A549 (cell line): ENCODE data around the gene HEATR1. TPM values are rescaled to one million over a fixed set of nuclear protein-coding genes. Genes with fewer than 3 reads are reported as not detected.
A peak's percentile ranks its signal among the peaks of the same experiment; 100 is the strongest.

Experiments
- ATAC-seq, 2 experiments: fragments of 200-7000 bp in 1 of 2; fragments of >200 bp in 1 of 2; cut with Nextera tagmentation in 1 of 2; cut with Tn5 transposase in 1 of 2; 3 replicates each; pipeline versions ENCODE4 v1.8.0 to v1.9.1; 2018 to 2020; ENCODE audit warnings: mild to moderate bottlenecking in 1 of 2, moderate library complexity in 1 of 2
- CTCF ChIA-PET: fragments of 300-600 bp; sonication (Branson Sonifier 250); formaldehyde crosslinking; extraction: SDS; loops from one replicate; lab custom pipeline; 2021; ENCODE audit warnings: antibody characterized with exemption, inconsistent platforms; lab: Yijun Ruan, JAX
- POLR2A ChIA-PET: fragments of 350-600 bp; formaldehyde crosslinking; extraction: SDS; loops from one replicate; lab custom pipeline; 2021; ENCODE audit warnings: antibody characterized with exemption, inconsistent platforms; lab: Yijun Ruan, JAX
- DNase-seq, 2 experiments: peaks; one replicate each; pipeline versions ENCODE4 v3.0.0 to v3.0.0-alpha.2; 2011 to 2016; ENCODE audit warnings: low read depth in 1 of 2, low spot score in 1 of 2
- FAIRE-seq: peaks from 2 replicates; lab custom pipeline; 2011; peaks lifted over from hg19 to GRCh38; lab: Jason Lieb, UNC
- H3K27ac ChIP-seq, 2 experiments: fragments of >200 bp; sonication (Bioruptor Twin); formaldehyde crosslinking; 3 replicates each; pipeline ENCODE4 v1.5.1; 2016 to 2017
- H3K4me1 ChIP-seq: fragments of >200 bp; sonication (Bioruptor Twin); formaldehyde crosslinking; 3 replicates; pipeline ENCODE4 v1.6.1; 2016
- H3K4me2 ChIP-seq: fragments of >200 bp; sonication (Bioruptor Twin); formaldehyde crosslinking; 3 replicates; pipeline ENCODE4 v1.6.1; 2016
- H3K4me3 ChIP-seq: fragments of >200 bp; sonication (Bioruptor Twin); formaldehyde crosslinking; 3 replicates; pipeline ENCODE4 v1.5.1; 2016
- H3K9me3 ChIP-seq: fragments of >200 bp; sonication (Bioruptor Twin); formaldehyde crosslinking; 3 replicates; pipeline ENCODE4 v1.6.1; 2016
- BCL3 ChIP-seq: fragments of >200 bp; sonication (Bioruptor Twin); formaldehyde crosslinking; IDR thresholded peaks from 3 replicates; pipeline ENCODE4 v1.6.1; 2016
- CBX8 ChIP-seq: fragments of 200-600 bp; sonication (generic); IDR thresholded peaks from 2 replicates; pipeline ENCODE4 v1.6.1; 2016
- CEBPB ChIP-seq, 2 experiments: fragments of >200 bp in 1 of 2; sonication (Bioruptor Twin) in 1 of 2; formaldehyde crosslinking in 1 of 2; IDR thresholded peaks; 2 replicates each; pipeline ENCODE4 v1.6.1; 2012 to 2016
- GATA3 ChIP-seq: IDR thresholded peaks from 2 replicates; pipeline ENCODE4 v1.6.1; 2012; ENCODE audit warnings: borderline replicate concordance
- HEYL ChIP-seq: fragments of 250-450 bp; sonication (Bioruptor Pico); IDR thresholded peaks from 2 replicates; pipeline ENCODE4 v1.8.0; 2021; ENCODE audit warnings: mild to moderate bottlenecking, moderate library complexity
- HOXA7 ChIP-seq: fragments of 250-450 bp; sonication (Bioruptor Pico); IDR thresholded peaks from 2 replicates; pipeline ENCODE4 v1.5.0; 2020; ENCODE audit warnings: mild to moderate bottlenecking, moderate library complexity
- HOXB5 ChIP-seq: fragments of 250-450 bp; sonication (Bioruptor Pico); IDR thresholded peaks from 2 replicates; pipeline ENCODE4 v1.5.0; 2020; ENCODE audit warnings: mild to moderate bottlenecking, moderate library complexity
- JUN ChIP-seq, 2 experiments: fragments of >200 bp; sonication (Bioruptor Twin); formaldehyde crosslinking; IDR thresholded peaks; 2 replicates in 1 of 2; 3 replicates in 1 of 2; pipeline ENCODE4 v1.6.1; 2016 to 2017
- MAX ChIP-seq: IDR thresholded peaks from 2 replicates; pipeline ENCODE4 v1.6.1; 2012
- MYC ChIP-seq: IDR thresholded peaks from 2 replicates; pipeline ENCODE4 v1.6.1; 2012; ENCODE audit warnings: mild to moderate bottlenecking, inconsistent platforms, low read length, improper control_type of control experiment, borderline replicate concordance
- NFE2L2 ChIP-seq: fragments of 150-350 bp; conservative IDR thresholded peaks from 2 replicates; pipeline ENCODE4 v1.6.1; 2014; ENCODE audit warnings: low read length
- NR3C1 ChIP-seq: fragments of >200 bp; sonication (Bioruptor Twin); formaldehyde crosslinking; IDR thresholded peaks from 3 replicates; pipeline ENCODE4 v1.6.1; 2017
- SMC3 ChIP-seq: fragments of >200 bp; sonication (Bioruptor Twin); formaldehyde crosslinking; IDR thresholded peaks from 3 replicates; pipeline ENCODE4 v1.6.1; 2018; ENCODE audit warnings: inconsistent platforms
- USF2 ChIP-seq: fragments of 450-650 bp; IDR thresholded peaks from 2 replicates; pipeline ENCODE4 v1.6.1; 2014; ENCODE audit warnings: antibody characterized with exemption
- ZNF302 ChIP-seq: fragments of 250-450 bp; sonication (Bioruptor Pico); IDR thresholded peaks from 2 replicates; pipeline ENCODE4 v1.9.0; 2021; ENCODE audit warnings: inconsistent platforms, mild to moderate bottlenecking, moderate library complexity
- WGBS: methylation state at CpG from one replicate; pipeline ENCODE4 v1.1.6; 2017; ENCODE audit errors: missing lambda C conversion rate; 5-methylcytosine and 5-hydroxymethylcytosine counted together
- polyA plus RNA-seq, 4 experiments: library from polyadenylated mRNA; depleted of rRNA in 3 of 4; stranded (reverse); fragments of >200 nt; fragmentation: RNase III in 1 of 4; extraction: RNeasy Plus Mini Kit Qiagen cat#74134 plus additional on column Dnase treatment in 1 of 4; gene quantifications; 2 replicates in 3 of 4; 3 replicates in 1 of 4; pipeline ENCODE4 v1.2.3, GENCODE V29; 2011 to 2017
- TF ChIP-seq, protein P1 (sequence below): fragments of >200 bp; sonication (Bioruptor Twin); formaldehyde crosslinking; IDR thresholded peaks from 3 replicates; pipeline ENCODE4 v1.5.1; 2016

The HEATR1 gene
- polyA plus RNA-seq, 2 of the 4 experiments (the other 2 are of a cell fraction), result 22.3 to 50.1 TPM

- FAIRE-seq (no peak), DNase-seq (no peak), ATAC-seq (no peak)
- no peak overlapping the region for H3K4me3 ChIP-seq
- no peak overlapping the region for H3K4me2 ChIP-seq
- no peaks in the 10 kb centered on the region for H3K4me1 ChIP-seq
- POLR2A ChIA-PET, result no interaction called here
- no peaks in the 10 kb centered on the region for H3K9me3 ChIP-seq
- TF ChIP-seq JUN (IDR thresholded peaks at IDR 0.05) (no peak), CBX8 (no peak), GATA3 (no peak), HOXA7 (no peak), HEYL (CRISPR knock-in tag) (no peak), HOXB5 (CRISPR knock-in tag) (no peak), USF2 (no peak), BCL3 (no peak), NR3C1 (no peak)
- WGBS, result 71% methylated on average over 6 of the region's 6 CpGs
- CTCF ChIA-PET, result interaction anchor here (1.0 kb wide), 1 partner anchor 11 kb away, joined by 3 read pairs; no protein-coding TSS in a partner anchor
- H3K27ac ChIP-seq, result no peak overlapping the region
Observed at GRCh38 chr1:236552096-236552495, 52.2 kb downstream of the HEATR1 start.

DNA sequence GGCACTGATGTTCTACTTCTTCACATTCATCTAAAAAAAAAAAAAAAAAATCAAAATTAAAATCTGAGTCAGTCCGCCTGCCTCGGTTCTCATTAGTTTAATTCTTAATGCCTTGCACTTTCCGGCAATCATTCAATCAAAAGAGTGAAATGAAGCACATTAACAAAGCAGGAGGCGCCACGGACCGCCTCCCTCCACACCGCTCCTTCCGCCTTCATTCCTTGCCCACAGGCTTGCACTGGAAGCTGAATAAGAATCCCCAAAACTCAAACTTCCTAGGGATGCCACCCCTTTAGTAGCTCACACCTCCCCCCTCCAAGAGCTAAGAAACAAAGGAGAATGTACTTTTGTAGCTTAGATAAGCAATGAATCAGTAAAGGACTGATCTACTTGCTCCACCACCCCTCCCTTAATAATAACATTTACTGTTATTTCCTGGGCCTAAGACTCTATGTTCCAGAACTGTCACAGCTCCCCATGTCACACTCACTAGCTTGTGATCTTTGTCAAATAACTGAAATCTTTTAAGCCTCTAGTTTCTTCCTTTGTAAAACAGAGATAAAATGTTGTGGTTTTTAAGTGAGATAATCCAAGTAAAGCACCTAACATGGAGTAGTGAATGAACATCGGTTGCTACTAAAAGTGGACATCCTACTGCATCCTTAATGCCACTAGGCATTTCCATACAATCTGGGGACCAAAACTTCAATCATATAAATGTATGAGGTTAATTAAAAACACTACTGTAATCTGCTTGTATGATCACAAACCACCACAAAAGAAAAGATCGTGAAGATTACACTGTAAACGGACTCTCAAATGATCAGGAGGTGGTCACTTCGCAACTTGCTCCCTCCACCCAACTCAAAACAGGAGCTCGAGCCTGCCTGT, 53.1 kb downstream of the HEATR1 start:
- CTCF ChIA-PET, result interaction anchor here (0.6 to 1.8 kb wide), 4 partner anchors 9 to 1055 kb away, joined by 3 to 5 read pairs (median 4); no protein-coding TSS in a partner anchor
- WGBS, result 77% methylated on average over 13 of the region's 13 CpGs
- no peak overlapping the region for H3K27ac ChIP-seq

DNA sequence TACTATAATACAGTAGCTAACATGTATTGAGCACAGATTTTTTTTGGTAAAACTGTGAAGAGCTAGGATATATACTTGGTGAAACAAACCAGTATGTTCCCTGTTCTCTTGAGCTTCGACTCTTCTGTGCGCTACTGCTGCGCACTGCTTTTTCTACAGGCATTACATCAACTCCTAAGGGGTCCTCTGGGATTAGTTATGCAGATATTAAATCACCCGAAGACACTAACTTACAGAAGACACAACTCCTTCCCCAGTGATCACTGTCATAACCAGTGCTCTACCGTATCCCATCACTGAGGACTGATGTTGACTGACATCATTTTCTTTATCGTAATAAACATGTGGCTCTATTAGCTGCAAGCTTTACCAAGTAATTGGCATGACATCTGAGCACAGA, 55.9 kb downstream of the HEATR1 start:
- FAIRE-seq, result no peak
- ATAC-seq, result no peak
- no peaks in the 10 kb centered on the region for H3K9me3 ChIP-seq
- TF ChIP-seq SMC3 (no peak), MYC (no peak), CEBPB (IDR thresholded peaks at IDR 0.05) (no peak), JUN (IDR thresholded peaks at IDR 0.05) (no peak), ZNF302 (CRISPR knock-in tag) (no peak), NFE2L2 (no peak)
- H3K4me2 ChIP-seq, result no peak overlapping the region
- ChIA-PET CTCF (interaction anchor here (0.7 kb wide), 1 partner anchor 17 kb away, joined by 3 read pairs; no protein-coding TSS in a partner anchor), POLR2A (no interaction called here)
- no peak overlapping the region for H3K4me3 ChIP-seq
- no peaks in the 10 kb centered on the region for H3K4me1 ChIP-seq
- WGBS, result 80% methylated on average over 6 of the region's 6 CpGs
- no peak for DNase-seq
- no peak overlapping the region for H3K27ac ChIP-seq

More for the DNA sequence above, 53.1 kb downstream of the HEATR1 start:
- no peak overlapping the region for H3K4me3 ChIP-seq
- H3K9me3 ChIP-seq, result no peaks in the 10 kb centered on the region
- TF ChIP-seq HEYL (CRISPR knock-in tag), result no peak
- no peak for TF ChIP-seq USF2
- 0 out of 2 replicates have a peak, but pooled peaks have one; percentile 21 for TF ChIP-seq HOXA7
- TF ChIP-seq MAX, result no peak
- TF ChIP-seq, protein P1, sequence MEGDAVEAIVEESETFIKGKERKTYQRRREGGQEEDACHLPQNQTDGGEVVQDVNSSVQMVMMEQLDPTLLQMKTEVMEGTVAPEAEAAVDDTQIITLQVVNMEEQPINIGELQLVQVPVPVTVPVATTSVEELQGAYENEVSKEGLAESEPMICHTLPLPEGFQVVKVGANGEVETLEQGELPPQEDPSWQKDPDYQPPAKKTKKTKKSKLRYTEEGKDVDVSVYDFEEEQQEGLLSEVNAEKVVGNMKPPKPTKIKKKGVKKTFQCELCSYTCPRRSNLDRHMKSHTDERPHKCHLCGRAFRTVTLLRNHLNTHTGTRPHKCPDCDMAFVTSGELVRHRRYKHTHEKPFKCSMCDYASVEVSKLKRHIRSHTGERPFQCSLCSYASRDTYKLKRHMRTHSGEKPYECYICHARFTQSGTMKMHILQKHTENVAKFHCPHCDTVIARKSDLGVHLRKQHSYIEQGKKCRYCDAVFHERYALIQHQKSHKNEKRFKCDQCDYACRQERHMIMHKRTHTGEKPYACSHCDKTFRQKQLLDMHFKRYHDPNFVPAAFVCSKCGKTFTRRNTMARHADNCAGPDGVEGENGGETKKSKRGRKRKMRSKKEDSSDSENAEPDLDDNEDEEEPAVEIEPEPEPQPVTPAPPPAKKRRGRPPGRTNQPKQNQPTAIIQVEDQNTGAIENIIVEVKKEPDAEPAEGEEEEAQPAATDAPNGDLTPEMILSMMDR, result no peak
- H3K4me2 ChIP-seq, result no peak overlapping the region
- POLR2A ChIA-PET, result no interaction called here
- FAIRE-seq (no peak), DNase-seq (no peak), ATAC-seq (no peak)
- no peaks in the 10 kb centered on the region for H3K4me1 ChIP-seq
